Suprapubic skin (tissue), 4 donors: ENCODE results near the gene ITPKB. TPM values are rescaled to one million over a fixed set of nuclear protein-coding genes. Genes with fewer than 3 reads are reported as not detected.
A peak's percentile ranks its signal among the peaks of the same experiment; 100 is the strongest.

Experiments used
- DNase-seq, 2 donors: peaks; one replicate each; pipeline ENCODE4 v3.0.0-alpha.2; 2019; ENCODE audit warnings: low spot score in 2 of 2
- H3K27ac ChIP-seq: fragments of 200-600 bp; sonication (generic); one replicate; pipeline ENCODE4 v1.5.1; 2019
- H3K27me3 ChIP-seq: fragments of 200-600 bp; sonication (generic); one replicate; pipeline ENCODE4 v1.5.1; 2019
- H3K36me3 ChIP-seq: fragments of 200-600 bp; sonication (generic); one replicate; pipeline ENCODE4 v1.5.1; 2019
- H3K4me1 ChIP-seq: fragments of 200-600 bp; sonication (generic); one replicate; pipeline ENCODE4 v1.5.1; 2019
- H3K4me3 ChIP-seq: fragments of 200-600 bp; sonication (generic); one replicate; pipeline ENCODE4 v1.5.1; 2019; ENCODE audit warnings: mild to moderate bottlenecking
- H3K9me3 ChIP-seq: fragments of 200-600 bp; sonication (generic); one replicate; pipeline ENCODE4 v1.5.1; 2019
- EP300 ChIP-seq: sonication (generic); formaldehyde crosslinking; IDR thresholded peaks from one replicate; pipeline ENCODE4 v1.6.1; 2017; ENCODE audit warnings: antibody characterized with exemption
- POLR2A ChIP-seq, 2 donors: fragments of 450-650 bp; IDR thresholded peaks; one replicate each; pipeline ENCODE4 v1.6.1; 2017; ENCODE audit warnings: antibody characterized with exemption in 2 of 2, mild to moderate bottlenecking in 2 of 2, moderate library complexity in 2 of 2
- POLR2AphosphoS5 ChIP-seq, 3 donors: sonication (generic); formaldehyde crosslinking; IDR thresholded peaks; one replicate each; pipeline ENCODE4 v1.6.1; 2017; ENCODE audit warnings: antibody characterized with exemption in 3 of 3
- WGBS: methylation state at CpG from one replicate; pipeline ENCODE4 v1.1.5; 2018; 5-methylcytosine and 5-hydroxymethylcytosine counted together
- total RNA-seq, 4 donors: library from RNA; depleted of rRNA; stranded (reverse); fragments of >200 nt; gene quantifications; one replicate each; pipeline ENCODE4 v1.1.0, GENCODE V29; 2016
- TF ChIP-seq, protein P1 (sequence below), 2 donors: fragments of 200-600 bp in 1 of 2; fragments of 450-650 bp in 1 of 2; sonication (generic) in 1 of 2; IDR thresholded peaks; one replicate each; pipeline ENCODE4 v1.5.1; 2016 to 2019; ENCODE audit warnings: antibody characterized with exemption in 2 of 2, mild to moderate bottlenecking in 1 of 2, moderate library complexity in 1 of 2

The ITPKB gene
- total RNA-seq, 4 donors from 2014 or later: 31.0 to 39.0 (median 35.3) TPM

- no peak overlapping the region for H3K27ac ChIP-seq
- DNase-seq: peak in 1 of 2 donors; percentile 45
- WGBS: 83% methylated on average over 11 of the region's 11 CpGs
- H3K9me3 ChIP-seq: no peaks in the 10 kb centered on the region
- H3K36me3 ChIP-seq: no peaks in the 10 kb centered on the region
- no peak overlapping the region for H3K4me3 ChIP-seq
- H3K27me3 ChIP-seq: no peaks in the 10 kb centered on the region
- TF ChIP-seq POLR2A (IDR thresholded peaks at IDR 0.05): no peak
- no peak for TF ChIP-seq EP300
- no peak for TF ChIP-seq POLR2AphosphoS5 (IDR thresholded peaks at IDR 0.05)
- TF ChIP-seq, protein P1, sequence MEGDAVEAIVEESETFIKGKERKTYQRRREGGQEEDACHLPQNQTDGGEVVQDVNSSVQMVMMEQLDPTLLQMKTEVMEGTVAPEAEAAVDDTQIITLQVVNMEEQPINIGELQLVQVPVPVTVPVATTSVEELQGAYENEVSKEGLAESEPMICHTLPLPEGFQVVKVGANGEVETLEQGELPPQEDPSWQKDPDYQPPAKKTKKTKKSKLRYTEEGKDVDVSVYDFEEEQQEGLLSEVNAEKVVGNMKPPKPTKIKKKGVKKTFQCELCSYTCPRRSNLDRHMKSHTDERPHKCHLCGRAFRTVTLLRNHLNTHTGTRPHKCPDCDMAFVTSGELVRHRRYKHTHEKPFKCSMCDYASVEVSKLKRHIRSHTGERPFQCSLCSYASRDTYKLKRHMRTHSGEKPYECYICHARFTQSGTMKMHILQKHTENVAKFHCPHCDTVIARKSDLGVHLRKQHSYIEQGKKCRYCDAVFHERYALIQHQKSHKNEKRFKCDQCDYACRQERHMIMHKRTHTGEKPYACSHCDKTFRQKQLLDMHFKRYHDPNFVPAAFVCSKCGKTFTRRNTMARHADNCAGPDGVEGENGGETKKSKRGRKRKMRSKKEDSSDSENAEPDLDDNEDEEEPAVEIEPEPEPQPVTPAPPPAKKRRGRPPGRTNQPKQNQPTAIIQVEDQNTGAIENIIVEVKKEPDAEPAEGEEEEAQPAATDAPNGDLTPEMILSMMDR (IDR thresholded peaks at IDR 0.05): no peak
- peaks cover 76% of the 10 kb centered on the region for H3K4me1 ChIP-seq
These were observed 53.8 kb downstream of the ITPKB start for GRCh38 chr1:226685196-226685820.

DNA sequence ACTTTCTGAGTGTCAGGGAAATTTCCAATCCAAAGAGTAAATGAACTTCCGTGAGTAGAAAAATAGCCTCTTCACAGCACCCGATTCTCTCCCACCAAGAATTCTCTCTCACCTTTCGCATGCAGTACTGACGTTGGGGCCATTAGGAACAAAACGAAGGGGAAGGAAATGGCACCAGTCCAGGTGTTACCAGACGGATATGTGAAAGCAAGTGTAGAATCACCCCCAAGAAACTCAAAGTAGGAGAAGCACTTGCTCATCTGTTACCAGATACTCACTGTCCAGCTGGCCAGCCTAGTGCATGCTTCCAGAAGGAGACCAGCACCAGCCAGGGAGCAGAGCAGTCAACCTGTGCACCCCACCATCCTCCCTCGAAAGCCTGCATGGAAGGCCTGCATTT, 55.1 kb downstream of the ITPKB start:
- DNase-seq: no peak
- H3K36me3 ChIP-seq: no peaks in the 10 kb centered on the region

DNA sequence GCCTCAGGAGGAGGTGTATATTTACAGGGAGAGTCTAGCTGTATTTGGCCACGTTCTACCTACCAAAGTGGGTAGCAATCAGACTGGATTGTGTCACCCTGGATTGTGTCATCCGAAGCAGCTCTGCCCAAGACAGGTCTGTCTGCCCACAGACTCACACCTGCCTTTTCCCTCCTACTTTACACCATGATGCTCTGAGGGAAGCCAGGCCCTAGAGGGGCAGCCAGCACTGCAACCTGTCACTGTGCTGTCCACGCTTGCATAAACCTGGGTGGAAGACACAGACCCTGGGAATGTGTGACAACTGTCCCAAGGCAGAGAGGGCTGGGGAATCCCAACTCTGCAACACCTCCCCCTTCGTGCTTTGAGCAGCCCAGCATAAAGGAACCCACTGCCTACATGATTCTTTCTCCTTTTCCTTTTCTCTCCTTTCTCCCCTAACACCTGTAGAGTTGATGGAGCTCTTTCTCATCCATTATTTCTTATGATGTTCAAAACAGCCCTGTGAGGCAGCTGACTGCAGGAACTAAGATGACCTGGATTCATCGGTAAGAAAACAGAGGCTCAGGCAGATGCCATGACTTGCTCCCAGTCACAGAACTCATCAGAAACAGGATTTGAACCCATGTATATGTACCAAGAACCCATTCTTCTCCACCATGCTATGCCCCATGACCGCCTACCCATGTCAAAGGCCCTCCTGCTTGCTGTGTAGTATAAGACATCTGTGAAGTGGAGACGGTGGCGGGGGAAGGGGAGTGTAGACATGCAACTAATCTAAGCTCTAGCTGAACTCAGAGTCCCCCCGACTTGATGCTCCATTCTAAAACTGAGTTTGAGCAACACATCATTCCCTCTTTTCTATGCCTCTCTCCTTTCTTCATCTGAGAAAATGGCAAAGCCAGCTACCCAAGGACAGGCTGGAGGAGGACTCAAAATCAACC, 55.9 kb downstream of the ITPKB start:
- 85% methylated on average over 8 of the region's 9 CpGs for WGBS
- H3K27ac ChIP-seq: no peak overlapping the region
- H3K27me3 ChIP-seq: no peaks in the 10 kb centered on the region
- H3K4me3 ChIP-seq: no peak overlapping the region
- H3K36me3 ChIP-seq: no peaks in the 10 kb centered on the region
- no peak for TF ChIP-seq POLR2A (IDR thresholded peaks at IDR 0.05)
- TF ChIP-seq POLR2AphosphoS5 (IDR thresholded peaks at IDR 0.05): no peak
- TF ChIP-seq, protein P1 (IDR thresholded peaks at IDR 0.05): no peak
- no peak for TF ChIP-seq EP300
- no peaks in the 10 kb centered on the region for H3K9me3 ChIP-seq
- DNase-seq: no peak
- peaks cover 75% of the 10 kb centered on the region for H3K4me1 ChIP-seq

More for the DNA sequence above, 55.1 kb downstream of the ITPKB start:
- peaks cover 75% of the 10 kb centered on the region for H3K4me1 ChIP-seq
- TF ChIP-seq EP300 (no peak), POLR2AphosphoS5 (IDR thresholded peaks at IDR 0.05) (no peak), POLR2A (IDR thresholded peaks at IDR 0.05) (no peak)
- TF ChIP-seq, protein P1 (IDR thresholded peaks at IDR 0.05): no peak
- H3K27me3 ChIP-seq: no peaks in the 10 kb centered on the region
- no peak overlapping the region for H3K27ac ChIP-seq
- no peaks in the 10 kb centered on the region for H3K9me3 ChIP-seq
- 75% methylated on average over 6 of the region's 7 CpGs for WGBS
- H3K4me3 ChIP-seq: no peak overlapping the region

GRCh38 chr1:226681652-226682493, 57.2 kb downstream of the ITPKB start:
- H3K27ac ChIP-seq: no peak overlapping the region
- H3K4me1 ChIP-seq: peaks cover 77% of the 10 kb centered on the region

More at GRCh38 chr1:226681652-226682493, 57.2 kb downstream of the ITPKB start:
- H3K36me3 ChIP-seq: no peaks in the 10 kb centered on the region
- no peak for DNase-seq
- H3K4me3 ChIP-seq: no peak overlapping the region
- H3K27me3 ChIP-seq: no peaks in the 10 kb centered on the region
- H3K9me3 ChIP-seq: no peaks in the 10 kb centered on the region
- TF ChIP-seq EP300 (no peak), POLR2AphosphoS5 (IDR thresholded peaks at IDR 0.05) (no peak), POLR2A (IDR thresholded peaks at IDR 0.05) (no peak)
- TF ChIP-seq, protein P1 (IDR thresholded peaks at IDR 0.05): no peak
- 94% methylated on average over 4 of the region's 4 CpGs for WGBS
